ENCODE data around the gene GBA2.

GBA2 gene

DNA sequence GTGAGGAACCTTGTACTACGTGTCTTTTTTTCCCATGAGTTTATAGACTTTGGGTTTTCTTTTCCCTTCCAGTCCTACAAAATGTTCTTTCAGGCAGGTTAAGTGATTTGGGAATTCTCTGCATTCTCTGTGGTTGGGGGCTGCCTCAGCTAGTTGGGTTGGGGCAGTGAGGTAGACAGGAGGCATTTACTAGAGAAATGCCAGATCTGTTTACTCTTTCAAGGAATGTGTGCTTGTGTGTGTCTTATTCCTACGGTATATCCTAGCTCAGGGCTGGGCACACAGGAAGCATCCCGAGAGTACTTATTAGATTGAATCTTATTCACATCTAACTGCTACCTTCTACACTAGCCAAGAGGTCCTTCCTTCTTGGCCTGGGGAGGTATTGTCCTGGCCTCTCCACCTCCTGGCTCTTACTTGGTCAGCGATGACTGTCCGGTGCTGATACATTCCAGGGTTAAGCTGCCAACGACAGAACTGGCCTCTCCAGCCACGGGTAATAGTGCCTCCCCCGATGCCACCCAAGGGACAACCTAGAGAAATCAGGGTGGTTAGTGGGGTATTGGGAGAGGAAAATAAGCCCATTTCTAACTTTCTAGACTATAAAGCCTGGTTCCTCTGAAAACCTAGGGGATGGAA is 5.0 kb downstream of the GBA2 start:
- no peak for DNase-seq (ENCODE audit: low read depth in 1 of 2, low spot score in 1 of 2)
- TF ChIP-seq, protein P1, sequence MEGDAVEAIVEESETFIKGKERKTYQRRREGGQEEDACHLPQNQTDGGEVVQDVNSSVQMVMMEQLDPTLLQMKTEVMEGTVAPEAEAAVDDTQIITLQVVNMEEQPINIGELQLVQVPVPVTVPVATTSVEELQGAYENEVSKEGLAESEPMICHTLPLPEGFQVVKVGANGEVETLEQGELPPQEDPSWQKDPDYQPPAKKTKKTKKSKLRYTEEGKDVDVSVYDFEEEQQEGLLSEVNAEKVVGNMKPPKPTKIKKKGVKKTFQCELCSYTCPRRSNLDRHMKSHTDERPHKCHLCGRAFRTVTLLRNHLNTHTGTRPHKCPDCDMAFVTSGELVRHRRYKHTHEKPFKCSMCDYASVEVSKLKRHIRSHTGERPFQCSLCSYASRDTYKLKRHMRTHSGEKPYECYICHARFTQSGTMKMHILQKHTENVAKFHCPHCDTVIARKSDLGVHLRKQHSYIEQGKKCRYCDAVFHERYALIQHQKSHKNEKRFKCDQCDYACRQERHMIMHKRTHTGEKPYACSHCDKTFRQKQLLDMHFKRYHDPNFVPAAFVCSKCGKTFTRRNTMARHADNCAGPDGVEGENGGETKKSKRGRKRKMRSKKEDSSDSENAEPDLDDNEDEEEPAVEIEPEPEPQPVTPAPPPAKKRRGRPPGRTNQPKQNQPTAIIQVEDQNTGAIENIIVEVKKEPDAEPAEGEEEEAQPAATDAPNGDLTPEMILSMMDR (IDR thresholded peaks at IDR 0.05; ENCODE audit: insufficient read depth, low read length), result no peak
- TF ChIP-seq, protein P2, sequence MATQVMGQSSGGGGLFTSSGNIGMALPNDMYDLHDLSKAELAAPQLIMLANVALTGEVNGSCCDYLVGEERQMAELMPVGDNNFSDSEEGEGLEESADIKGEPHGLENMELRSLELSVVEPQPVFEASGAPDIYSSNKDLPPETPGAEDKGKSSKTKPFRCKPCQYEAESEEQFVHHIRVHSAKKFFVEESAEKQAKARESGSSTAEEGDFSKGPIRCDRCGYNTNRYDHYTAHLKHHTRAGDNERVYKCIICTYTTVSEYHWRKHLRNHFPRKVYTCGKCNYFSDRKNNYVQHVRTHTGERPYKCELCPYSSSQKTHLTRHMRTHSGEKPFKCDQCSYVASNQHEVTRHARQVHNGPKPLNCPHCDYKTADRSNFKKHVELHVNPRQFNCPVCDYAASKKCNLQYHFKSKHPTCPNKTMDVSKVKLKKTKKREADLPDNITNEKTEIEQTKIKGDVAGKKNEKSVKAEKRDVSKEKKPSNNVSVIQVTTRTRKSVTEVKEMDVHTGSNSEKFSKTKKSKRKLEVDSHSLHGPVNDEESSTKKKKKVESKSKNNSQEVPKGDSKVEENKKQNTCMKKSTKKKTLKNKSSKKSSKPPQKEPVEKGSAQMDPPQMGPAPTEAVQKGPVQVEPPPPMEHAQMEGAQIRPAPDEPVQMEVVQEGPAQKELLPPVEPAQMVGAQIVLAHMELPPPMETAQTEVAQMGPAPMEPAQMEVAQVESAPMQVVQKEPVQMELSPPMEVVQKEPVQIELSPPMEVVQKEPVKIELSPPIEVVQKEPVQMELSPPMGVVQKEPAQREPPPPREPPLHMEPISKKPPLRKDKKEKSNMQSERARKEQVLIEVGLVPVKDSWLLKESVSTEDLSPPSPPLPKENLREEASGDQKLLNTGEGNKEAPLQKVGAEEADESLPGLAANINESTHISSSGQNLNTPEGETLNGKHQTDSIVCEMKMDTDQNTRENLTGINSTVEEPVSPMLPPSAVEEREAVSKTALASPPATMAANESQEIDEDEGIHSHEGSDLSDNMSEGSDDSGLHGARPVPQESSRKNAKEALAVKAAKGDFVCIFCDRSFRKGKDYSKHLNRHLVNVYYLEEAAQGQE (IDR thresholded peaks at IDR 0.05; ENCODE audit: insufficient replicate concordance, low read depth), result no peak
- TF ChIP-seq SPI1 (IDR thresholded peaks at IDR 0.05; ENCODE audit: borderline replicate concordance, low read depth), result no peak
- no peak overlapping the region for H3K4me3 ChIP-seq (replicated peaks; ENCODE audit: insufficient read depth, low read length)
- H3K27ac ChIP-seq (replicated peaks), result no peak overlapping the region
- no peaks in the 10 kb centered on the region for H3K27me3 ChIP-seq (ENCODE audit: insufficient read depth, poor library complexity, severe bottlenecking)

DNA sequence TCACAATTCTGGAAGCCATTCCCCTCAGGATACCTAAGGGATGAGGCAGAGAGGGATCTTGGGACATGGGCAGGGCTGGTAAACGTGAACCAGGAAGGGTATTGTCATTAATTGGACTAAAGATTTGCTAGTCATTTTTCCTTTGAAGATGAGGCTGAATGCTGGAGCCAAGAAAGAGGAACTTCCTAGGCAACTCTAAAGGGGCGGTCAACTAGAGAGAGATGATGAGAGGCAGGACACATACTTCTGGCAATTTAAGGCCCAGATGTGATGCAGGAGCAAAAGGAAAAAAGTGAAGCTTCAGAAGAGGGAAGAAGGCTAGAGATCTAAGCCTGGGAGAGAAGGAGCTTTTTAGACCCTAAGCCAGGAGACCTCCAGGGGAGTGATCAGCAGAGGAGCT is 5.6 kb downstream of the GBA2 start:
- Histone ChIP-seq H3K27ac (replicated peaks) (no peak overlapping the region), H3K4me3 (replicated peaks; ENCODE audit: insufficient read depth, low read length) (no peak overlapping the region), H3K27me3 (ENCODE audit: insufficient read depth, poor library complexity, severe bottlenecking) (no peaks in the 10 kb centered on the region)
- peak in 1 of 2 experiments; percentile 26 for DNase-seq (ENCODE audit: low read depth in 1 of 2, low spot score in 1 of 2)
- TF ChIP-seq GABPA (IDR thresholded peaks at IDR 0.05; ENCODE audit: low read depth), result no peak
- no peak for TF ChIP-seq POLR2AphosphoS5 (IDR thresholded peaks at IDR 0.05; ENCODE audit: low read depth)
- TF ChIP-seq, protein P2 (IDR thresholded peaks at IDR 0.05; ENCODE audit: insufficient replicate concordance, low read depth), result no peak
- TF ChIP-seq SPI1 (IDR thresholded peaks at IDR 0.05; ENCODE audit: borderline replicate concordance, low read depth), result peak; percentile 28; the same call in 1 of the 2 replicates
- TF ChIP-seq, protein P1 (IDR thresholded peaks at IDR 0.05; ENCODE audit: insufficient read depth, low read length), result no peak

DNA sequence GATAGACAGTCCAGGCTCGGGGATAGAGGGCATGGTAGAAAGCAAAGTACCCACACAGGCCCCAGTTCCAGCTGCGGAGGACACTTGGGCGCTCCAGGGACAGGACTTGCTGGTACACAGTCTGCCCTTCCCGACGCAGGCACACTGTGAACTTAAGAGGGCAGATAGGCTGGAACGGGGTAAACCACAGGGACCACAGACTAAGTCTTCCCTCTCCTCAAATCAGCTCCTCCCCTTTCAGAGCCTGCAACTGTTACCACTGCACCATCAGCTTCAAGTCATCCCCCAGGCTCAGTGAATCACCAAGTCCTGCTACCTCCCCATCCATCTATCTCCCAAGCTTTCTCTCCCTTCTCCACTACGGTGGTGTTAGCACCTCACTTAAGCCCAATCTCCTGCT is 7.3 kb downstream of the GBA2 start:
- TF ChIP-seq, protein P2 (IDR thresholded peaks at IDR 0.05; ENCODE audit: insufficient replicate concordance, low read depth), result no peak
- TF ChIP-seq GABPA (IDR thresholded peaks at IDR 0.05; ENCODE audit: low read depth) (no peak), POLR2AphosphoS5 (IDR thresholded peaks at IDR 0.05; ENCODE audit: low read depth) (no peak), SPI1 (IDR thresholded peaks at IDR 0.05; ENCODE audit: borderline replicate concordance, low read depth) (no peak)
- TF ChIP-seq, protein P1 (IDR thresholded peaks at IDR 0.05; ENCODE audit: insufficient read depth, low read length), result no peak
- no peak for DNase-seq (ENCODE audit: low read depth in 1 of 2, low spot score in 1 of 2)
- H3K4me3 ChIP-seq (replicated peaks; ENCODE audit: insufficient read depth, low read length), result no peak overlapping the region

More for the DNA sequence above, 7.3 kb downstream of the GBA2 start:
- no peaks in the 10 kb centered on the region for H3K27me3 ChIP-seq (ENCODE audit: insufficient read depth, poor library complexity, severe bottlenecking)
- H3K27ac ChIP-seq (replicated peaks), result no peak overlapping the region
